SJSA1 (cell line): ENCODE results near the gene RALGAPB. TPM values are rescaled to one million over a fixed set of nuclear protein-coding genes. Genes with fewer than 3 reads are reported as not detected.

Experiments
- DNase-seq, 2 experiments: peaks; one replicate each; pipeline ENCODE4 v3.0.0-alpha.2; 2015 to 2020; ENCODE audit warnings: low spot score in 2 of 2, low read depth in 1 of 2
- H3K27ac ChIP-seq: fragments of 250-450 bp; sonication (Bioruptor Pico); 2 replicates; pipeline ENCODE4 v1.5.1; 2020; ENCODE audit warnings: mild to moderate bottlenecking, moderate library complexity
- H3K27me3 ChIP-seq: fragments of 250-450 bp; sonication (Bioruptor Pico); replicated peaks from 2 replicates; pipeline ENCODE4 v1.5.1; 2020; ENCODE audit warnings: mild to moderate bottlenecking, moderate library complexity
- H3K36me3 ChIP-seq: fragments of 250-450 bp; sonication (Bioruptor Pico); 2 replicates; pipeline ENCODE4 v1.5.1; 2020; ENCODE audit warnings: mild to moderate bottlenecking
- H3K4me1 ChIP-seq: fragments of 250-450 bp; sonication (Bioruptor Pico); replicated peaks from 2 replicates; pipeline ENCODE4 v1.6.1; 2021; ENCODE audit warnings: mild to moderate bottlenecking
- H3K4me3 ChIP-seq: fragments of 250-450 bp; sonication (Bioruptor Pico); 2 replicates; pipeline ENCODE4 v1.5.1; 2020; ENCODE audit warnings: mild to moderate bottlenecking
- H3K9me3 ChIP-seq: fragments of 250-450 bp; sonication (Bioruptor Pico); replicated peaks from 2 replicates; pipeline ENCODE4 v1.5.1; 2020; ENCODE audit warnings: mild to moderate bottlenecking
- total RNA-seq: library from RNA; depleted of rRNA; stranded (reverse); fragments of >200 nt; shearing (Covaris generic); gene quantifications from 2 replicates; pipeline ENCODE4 v1.2.3, GENCODE V29; 2014

Gene RALGAPB
- total RNA-seq, 1 experiment from 2014 or later, result 21.9 TPM

DNA sequence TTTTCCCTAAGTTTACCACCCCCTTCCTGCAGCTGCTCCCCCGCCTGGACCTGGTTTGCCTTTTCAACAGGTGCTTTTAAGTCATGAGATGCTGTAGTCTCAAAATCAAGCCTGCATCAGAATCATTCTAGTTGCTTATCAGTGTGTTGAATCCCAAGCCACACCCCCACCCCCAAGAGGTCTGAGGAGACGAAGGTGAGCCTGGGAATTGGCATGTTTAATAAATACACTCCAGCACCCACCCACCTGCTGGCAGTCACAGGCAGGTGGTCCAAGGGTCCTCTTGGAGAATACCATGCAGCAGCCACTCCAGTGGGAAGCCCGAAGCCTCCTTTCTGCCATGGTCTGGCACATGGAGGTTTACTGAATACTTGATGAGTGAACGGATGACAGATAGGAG is 107.3 kb downstream of the RALGAPB start:
- Histone ChIP-seq H3K27ac (no peak overlapping the region), H3K36me3 (peaks cover 13% of the 10 kb centered on the region), H3K4me1 (no peaks in the 10 kb centered on the region), H3K9me3 (no peaks in the 10 kb centered on the region), H3K4me3 (no peak overlapping the region), H3K27me3 (no peaks in the 10 kb centered on the region; the same call in 1 of the 2 replicates)
- DNase-seq, result no peak

DNA sequence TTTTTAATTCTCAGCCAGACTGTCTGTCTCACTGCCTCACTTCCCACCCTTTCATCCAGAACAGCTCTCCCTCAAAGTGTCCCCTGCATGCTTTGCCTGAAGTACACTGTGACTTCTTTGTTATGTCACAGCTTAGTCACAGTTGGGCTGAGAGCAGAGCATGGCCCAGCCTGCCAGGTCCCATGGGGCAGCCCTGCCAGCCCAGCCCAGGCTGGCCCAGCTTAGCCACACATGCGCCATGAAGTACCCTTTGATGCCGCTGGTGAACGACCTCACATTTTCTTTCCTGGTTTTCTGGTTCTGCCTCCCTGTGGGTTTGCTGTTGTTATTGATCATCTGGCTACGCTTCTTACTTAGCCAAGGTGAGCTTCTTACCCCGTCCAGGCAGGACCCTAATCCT is 108.4 kb downstream of the RALGAPB start, which contains the start of gene ADIG:
ADIG (plus strand) TSS at position 185 of the 400 bp plus-strand sequence; CDS start at position 239, 54 bp downstream.
- Histone ChIP-seq H3K9me3 (no peaks in the 10 kb centered on the region), H3K4me1 (no peaks in the 10 kb centered on the region), H3K4me3 (no peak within 1 kb of the TSS), H3K36me3 (peaks cover 2% of the 10 kb centered on the region; the same call in 1 of the 2 replicates), H3K27me3 (no peaks in the 10 kb centered on the region; the same call in 1 of the 2 replicates), H3K27ac (no peak within 1 kb of the TSS)
- DNase-seq, result no peak

DNA sequence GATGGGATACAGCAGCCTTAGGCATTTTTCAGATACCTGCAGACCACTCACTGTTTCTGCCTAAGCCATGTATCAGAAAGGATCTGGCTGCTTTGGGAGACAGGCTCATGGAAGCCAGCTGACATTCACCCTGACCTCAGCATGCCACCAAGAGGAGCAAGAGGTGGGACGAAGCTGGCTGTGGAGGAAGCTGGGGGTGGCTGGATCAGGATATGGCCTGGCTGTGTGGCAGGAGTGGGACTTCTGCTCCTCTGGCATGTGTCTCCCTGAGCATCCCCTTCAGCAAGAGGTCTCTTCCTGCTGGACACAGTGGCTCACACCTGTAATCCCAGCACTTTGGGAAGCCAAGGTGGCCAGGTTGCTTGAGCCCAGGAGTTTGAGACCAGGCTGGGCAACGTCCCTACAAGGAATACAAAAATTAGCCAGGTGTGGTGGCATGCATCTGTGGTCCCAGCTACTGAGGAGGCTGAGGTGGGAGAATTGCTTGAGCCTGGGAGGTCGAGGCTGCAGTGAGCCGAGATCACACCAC is 109.3 kb downstream of the RALGAPB start:
- Histone ChIP-seq H3K4me1 (no peaks in the 10 kb centered on the region), H3K27ac (no peak overlapping the region)

DNA sequence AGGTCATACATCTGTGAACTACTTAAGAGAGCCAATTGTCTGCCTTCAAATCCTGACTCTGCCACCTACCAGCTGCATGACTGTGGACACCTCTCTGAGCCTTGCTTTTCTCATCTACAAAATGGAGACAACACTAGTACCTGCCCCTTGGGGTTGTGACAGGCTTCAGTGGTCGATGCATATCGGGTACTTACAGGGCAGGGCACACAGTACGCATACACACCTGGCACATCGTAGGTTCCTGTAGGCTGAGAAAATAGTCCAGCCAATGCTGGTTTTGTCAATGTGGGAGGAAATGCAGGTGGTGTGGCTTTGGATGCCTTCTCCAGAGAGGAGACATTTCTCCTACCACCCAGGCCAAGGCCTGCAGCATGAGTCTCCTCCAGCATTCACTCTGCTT is 110.7 kb downstream of the RALGAPB start:
- no peaks in the 10 kb centered on the region; the same call in 1 of the 2 replicates for H3K27me3 ChIP-seq
- DNase-seq, result no peak
- no peak overlapping the region for H3K27ac ChIP-seq
- no peaks in the 10 kb centered on the region for H3K36me3 ChIP-seq
- H3K4me1 ChIP-seq, result no peaks in the 10 kb centered on the region
- H3K4me3 ChIP-seq, result no peak overlapping the region
- H3K9me3 ChIP-seq, result no peaks in the 10 kb centered on the region

More for the DNA sequence above, 109.3 kb downstream of the RALGAPB start:
- H3K27me3 ChIP-seq, result no peaks in the 10 kb centered on the region; the same call in 1 of the 2 replicates
- H3K36me3 ChIP-seq, result no peaks in the 10 kb centered on the region
- DNase-seq, result no peak
- no peak overlapping the region for H3K4me3 ChIP-seq
- H3K9me3 ChIP-seq, result no peaks in the 10 kb centered on the region

DNA sequence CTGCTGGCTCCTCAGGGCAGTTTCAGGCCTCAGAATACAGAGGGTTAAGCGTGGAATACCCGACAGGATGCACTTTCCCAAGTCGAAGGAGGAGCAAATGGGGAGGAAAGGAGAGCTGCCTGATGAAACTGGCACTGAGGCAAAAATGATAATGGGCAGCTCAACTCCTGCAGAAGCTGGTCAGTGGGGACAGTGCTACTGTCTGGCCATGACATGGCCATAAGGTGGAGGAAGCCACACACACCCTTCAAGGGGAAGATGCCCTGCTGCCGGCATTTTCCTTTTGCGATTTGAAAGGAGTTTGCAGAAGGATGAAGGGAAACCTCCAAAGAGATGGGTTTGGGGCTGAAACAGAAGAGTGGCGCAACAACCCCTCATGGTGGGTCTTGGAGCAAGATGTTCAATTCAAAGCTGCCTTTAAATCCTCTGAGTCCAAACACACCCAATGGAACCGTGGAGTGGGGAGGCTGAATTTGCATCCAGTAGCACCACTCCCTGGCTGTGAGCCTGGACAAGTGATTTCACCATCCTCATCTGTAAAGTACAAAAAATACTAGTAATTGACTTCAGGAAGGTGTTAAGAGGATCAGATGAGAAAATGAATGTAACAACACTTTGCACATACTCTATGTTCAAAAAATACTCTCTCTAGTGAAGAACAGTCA is 111.6 kb downstream of the RALGAPB start:
- H3K4me3 ChIP-seq, result no peak overlapping the region
- H3K9me3 ChIP-seq, result no peaks in the 10 kb centered on the region
- H3K27ac ChIP-seq, result no peak overlapping the region
- DNase-seq, result no peak
- H3K36me3 ChIP-seq, result no peaks in the 10 kb centered on the region
- H3K27me3 ChIP-seq, result no peaks in the 10 kb centered on the region; the same call in 1 of the 2 replicates
- no peaks in the 10 kb centered on the region for H3K4me1 ChIP-seq

DNA sequence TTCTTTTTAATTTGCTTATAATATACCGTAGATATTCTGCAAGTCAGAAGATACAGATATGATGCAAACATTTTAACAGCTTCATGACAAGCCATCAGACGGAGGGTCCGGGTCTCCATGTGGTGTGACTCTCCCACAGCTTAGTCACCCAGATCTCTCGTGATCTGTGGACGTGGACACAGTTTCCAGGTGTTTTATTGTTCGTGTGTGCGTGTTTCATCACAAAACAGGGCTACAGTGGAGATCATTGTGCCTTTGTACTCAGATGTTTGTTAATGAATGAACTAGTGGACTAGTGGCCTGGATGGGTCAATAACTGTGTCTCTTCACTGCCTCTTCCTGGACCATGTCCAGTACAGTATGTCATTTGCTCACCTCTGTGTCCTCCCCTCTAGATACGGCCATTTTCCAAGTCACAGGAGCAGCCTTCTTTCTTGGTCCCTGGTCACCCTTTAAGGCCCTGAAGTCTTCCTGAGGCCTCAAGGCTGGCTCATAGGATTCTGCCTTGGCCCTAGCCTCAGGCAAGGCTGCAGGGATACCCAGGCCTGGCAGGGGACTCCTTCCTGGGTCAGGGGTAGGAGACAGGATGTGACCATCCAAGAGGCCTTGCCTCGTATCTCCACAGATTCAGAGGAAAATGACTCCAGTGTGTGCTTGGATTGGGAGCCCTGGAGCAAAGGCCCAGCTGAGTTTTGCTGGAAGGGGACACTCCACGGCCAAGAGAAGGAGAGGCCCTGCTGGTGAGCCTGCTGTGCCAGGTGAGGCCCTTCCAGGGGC is 112.9 kb downstream of the RALGAPB start:
- H3K27me3 ChIP-seq, result no peaks in the 10 kb centered on the region; the same call in 1 of the 2 replicates
- no peak overlapping the region for H3K4me3 ChIP-seq
- no peak for DNase-seq
- H3K36me3 ChIP-seq, result no peaks in the 10 kb centered on the region
- no peak overlapping the region for H3K27ac ChIP-seq
- no peaks in the 10 kb centered on the region for H3K4me1 ChIP-seq
- H3K9me3 ChIP-seq, result no peaks in the 10 kb centered on the region

DNA sequence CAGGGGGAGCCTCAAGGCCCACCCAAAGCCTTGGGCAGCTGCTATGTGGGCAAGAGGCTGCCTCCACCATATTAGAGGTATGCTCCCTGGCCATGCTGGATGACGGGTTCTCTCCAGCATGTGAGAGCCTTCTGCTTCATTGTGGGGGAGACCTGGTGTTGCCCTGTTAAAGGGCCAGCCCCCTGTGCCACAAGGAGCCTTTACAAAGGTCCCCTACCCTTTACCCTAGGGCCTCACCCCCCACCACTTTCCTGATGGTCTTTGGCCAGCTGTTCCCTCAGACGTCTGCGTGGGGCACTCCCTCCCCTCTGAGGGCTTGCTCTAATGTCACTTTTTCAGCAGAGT is 113.5 kb downstream of the RALGAPB start:
- H3K27ac ChIP-seq, result no peak overlapping the region

DNA sequence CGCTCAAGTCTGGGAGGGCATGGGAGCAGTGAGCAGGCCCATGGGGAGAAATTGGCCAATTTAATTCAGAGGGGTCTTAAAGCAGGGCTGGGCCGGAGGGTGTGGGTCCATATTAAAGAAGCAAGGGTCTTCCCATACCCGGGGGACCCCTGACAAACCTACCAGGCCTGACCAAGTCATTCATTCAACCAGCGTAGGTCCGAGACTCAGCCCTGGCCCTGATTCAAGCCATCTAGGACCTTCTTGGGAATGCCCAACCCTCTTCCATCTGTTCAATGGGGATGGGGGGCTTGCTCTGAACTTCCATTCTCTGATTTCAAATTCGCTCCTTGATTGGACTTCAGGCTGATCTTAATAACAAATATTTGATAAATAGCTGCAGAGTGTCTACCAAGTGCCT is 115.7 kb downstream of the RALGAPB start:
- Histone ChIP-seq H3K27me3 (no peaks in the 10 kb centered on the region), H3K4me3 (no peak overlapping the region), H3K27ac (no peak overlapping the region), H3K9me3 (no peaks in the 10 kb centered on the region), H3K36me3 (no peaks in the 10 kb centered on the region), H3K4me1 (peaks cover 3% of the 10 kb centered on the region; the same call in 1 of the 2 replicates)
- no peak for DNase-seq

More for the DNA sequence above, 113.5 kb downstream of the RALGAPB start:
- H3K27me3 ChIP-seq, result no peaks in the 10 kb centered on the region; the same call in 1 of the 2 replicates
- H3K36me3 ChIP-seq, result no peaks in the 10 kb centered on the region
- no peaks in the 10 kb centered on the region for H3K9me3 ChIP-seq
- DNase-seq, result no peak
- H3K4me1 ChIP-seq, result no peaks in the 10 kb centered on the region
- no peak overlapping the region for H3K4me3 ChIP-seq

DNA sequence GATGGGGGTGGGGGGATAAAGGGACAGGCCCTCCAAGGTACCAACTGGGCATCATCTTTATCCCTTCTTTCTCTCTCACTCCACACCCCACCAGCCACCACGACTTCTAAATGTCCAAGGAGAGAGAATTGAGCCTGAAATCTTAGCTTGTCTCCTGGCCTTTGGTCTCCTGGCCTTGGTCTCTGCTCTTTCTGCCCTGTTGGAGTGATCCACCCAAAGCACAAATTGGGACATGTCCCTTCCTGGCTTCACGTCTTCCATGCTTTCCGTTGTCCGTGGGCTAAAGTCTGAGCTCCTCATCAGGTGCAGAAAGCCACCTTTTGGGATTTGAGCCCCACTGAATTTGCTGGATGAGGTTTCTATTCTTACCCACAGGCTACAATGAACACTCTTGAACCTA is 116.7 kb downstream of the RALGAPB start:
- no peak for DNase-seq
- H3K4me1 ChIP-seq, result peaks cover 3% of the 10 kb centered on the region; the same call in 1 of the 2 replicates
- no peak overlapping the region for H3K27ac ChIP-seq
- no peaks in the 10 kb centered on the region for H3K36me3 ChIP-seq
- no peak overlapping the region for H3K4me3 ChIP-seq
- no peaks in the 10 kb centered on the region for H3K9me3 ChIP-seq
- H3K27me3 ChIP-seq, result no peaks in the 10 kb centered on the region

DNA sequence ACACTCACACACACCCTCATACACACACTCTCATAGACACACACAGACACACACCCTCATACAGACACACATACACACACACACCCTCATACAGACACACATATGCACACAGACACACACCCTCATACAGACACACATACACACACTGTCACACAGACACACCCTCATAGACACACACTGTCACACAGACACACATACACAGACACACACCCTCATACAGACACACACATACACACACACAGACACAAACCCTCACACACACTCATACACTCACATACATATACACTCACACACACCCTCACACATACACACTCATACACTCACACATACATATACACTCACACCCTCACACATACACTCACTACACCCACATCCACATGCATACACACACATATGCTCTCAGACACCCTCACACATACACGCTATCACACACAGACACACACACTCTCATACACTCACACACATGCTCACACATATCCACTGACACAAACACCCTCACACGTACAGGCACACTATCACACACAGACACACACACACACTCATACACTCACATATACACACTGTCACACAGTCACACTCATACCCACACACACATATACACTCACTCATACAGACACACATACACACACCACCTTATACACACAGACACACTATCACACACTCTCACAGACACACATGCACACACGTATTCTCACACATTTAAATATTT is 117.5 kb downstream of the RALGAPB start:
- no peak overlapping the region for H3K4me3 ChIP-seq
- H3K36me3 ChIP-seq, result no peaks in the 10 kb centered on the region
- H3K27me3 ChIP-seq, result no peaks in the 10 kb centered on the region
- no peak overlapping the region for H3K27ac ChIP-seq
- H3K9me3 ChIP-seq, result no peaks in the 10 kb centered on the region
- peak in 1 of 2 experiments; percentile 2 for DNase-seq
- H3K4me1 ChIP-seq, result peaks cover 3% of the 10 kb centered on the region; the same call in 1 of the 2 replicates

DNA sequence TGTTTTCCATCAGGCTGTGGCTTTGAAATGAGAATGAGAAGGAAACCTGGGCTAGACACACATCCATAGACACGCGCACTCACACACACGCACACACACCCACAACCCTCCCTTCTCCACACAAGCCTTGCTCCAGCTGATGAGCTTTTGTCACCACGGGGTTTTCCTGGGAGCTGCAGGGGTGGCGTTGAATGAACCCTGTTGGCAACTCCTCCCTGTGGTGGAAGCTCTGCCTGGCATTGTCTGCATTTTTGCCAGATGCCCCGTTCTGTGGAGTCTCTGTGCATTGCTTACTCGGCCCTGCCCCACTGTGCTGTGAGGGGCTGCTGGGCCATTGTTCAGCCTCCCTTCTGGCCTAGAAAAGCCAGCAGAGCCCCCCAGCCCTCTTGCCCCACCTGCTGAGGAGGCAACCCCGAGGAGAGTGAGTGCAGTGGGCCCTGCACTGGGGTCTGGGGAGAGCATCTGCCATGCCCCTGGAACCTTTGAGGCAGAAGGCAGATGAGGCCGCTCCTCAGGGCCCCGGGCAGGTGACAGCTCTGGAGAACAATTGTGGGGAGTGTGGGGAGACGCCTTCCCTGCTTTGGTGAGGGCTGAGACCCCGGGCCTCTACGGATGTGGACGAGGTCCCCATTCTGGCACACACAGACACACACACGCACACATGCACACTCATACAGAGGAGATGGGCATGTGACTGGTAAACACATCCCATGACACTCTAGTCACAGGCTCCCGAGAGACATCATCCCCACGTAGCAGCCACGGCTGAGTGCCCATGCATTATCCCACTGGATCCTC is 118.2 kb downstream of the RALGAPB start:
- Histone ChIP-seq H3K9me3 (no peaks in the 10 kb centered on the region), H3K27ac (no peak overlapping the region), H3K36me3 (no peaks in the 10 kb centered on the region), H3K27me3 (no peaks in the 10 kb centered on the region), H3K4me1 (peaks cover 3% of the 10 kb centered on the region; the same call in 1 of the 2 replicates), H3K4me3 (no peak overlapping the region)
- peak in 1 of 2 experiments; percentile 41 for DNase-seq

DNA sequence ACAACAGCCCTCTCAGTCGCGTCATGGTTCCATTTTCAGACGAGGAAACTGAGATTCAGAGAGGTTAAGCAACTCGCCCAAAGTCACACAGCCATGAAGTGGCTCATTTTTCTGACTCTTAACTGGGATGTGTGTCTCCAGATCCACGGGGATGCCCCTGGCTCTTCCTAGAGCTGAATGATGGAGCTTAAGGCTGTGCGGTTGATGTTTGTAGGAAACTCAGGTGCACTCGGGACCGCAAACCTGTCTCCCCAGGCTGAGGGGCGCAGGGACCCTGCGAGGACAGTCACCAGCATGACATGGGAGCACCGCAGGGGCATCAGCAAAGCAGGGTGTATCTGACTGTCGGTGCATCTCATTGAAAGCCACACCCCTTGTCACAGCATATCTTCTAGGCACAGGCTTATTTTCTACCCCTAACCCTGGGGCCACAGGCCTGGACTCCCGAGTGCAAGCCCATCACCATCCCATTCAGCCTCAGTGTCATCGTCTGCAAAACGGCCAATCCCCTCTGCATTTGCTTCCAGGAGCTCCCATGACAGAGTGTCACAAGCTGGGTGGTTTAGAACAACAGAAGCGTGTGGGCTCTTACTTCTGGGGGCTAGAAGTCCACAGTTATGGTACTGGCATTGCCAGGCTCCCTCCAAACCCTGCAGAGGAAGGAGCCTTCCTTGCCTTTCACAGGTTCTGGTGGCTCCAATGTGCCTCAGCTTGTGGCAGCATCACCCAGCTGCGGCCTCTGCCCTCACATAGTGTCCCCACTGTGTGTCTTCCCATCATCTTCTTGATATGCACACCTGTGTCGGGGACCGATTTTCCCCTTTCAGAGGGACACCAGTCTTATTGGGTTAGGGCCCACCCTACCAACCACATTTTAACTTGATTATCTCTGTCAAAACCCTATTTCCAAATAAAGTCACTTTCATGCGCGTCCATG is 119.1 kb downstream of the RALGAPB start:
- Histone ChIP-seq H3K27ac (no peak overlapping the region), H3K27me3 (no peaks in the 10 kb centered on the region), H3K4me3 (no peak overlapping the region), H3K4me1 (peaks cover 3% of the 10 kb centered on the region; the same call in 1 of the 2 replicates), H3K9me3 (no peaks in the 10 kb centered on the region), H3K36me3 (no peaks in the 10 kb centered on the region)
- DNase-seq, result peak in 1 of 2 experiments; percentile 26
